ENCODE measurements around the gene ROR1. TPM values are rescaled to one million over a fixed set of nuclear protein-coding genes. Genes with fewer than 3 reads are reported as not detected.
A peak's percentile ranks its signal among the peaks of the same experiment; 100 is the strongest.

ROR1 gene
- total and polyA plus RNA-seq, 10 of the 15 experiments (the other 5 are each of a cell fraction or from before 2014, with no cell fraction given): 0.02 to 0.08 (median 0.05) TPM; not detected in 6

GRCh38 chr1:64171797-64172281 lies 398.0 kb downstream of the ROR1 start (continued):
- TF ChIP-seq DPF2 (IDR thresholded peaks at IDR 0.05) (0 out of 2 replicates have a peak, but pooled peaks have one; percentile 23), JUNB (IDR thresholded peaks at IDR 0.05) (no peak; the same call in 1 of the 2 replicates), EED (IDR thresholded peaks at IDR 0.05; ENCODE audit: low read depth) (0 out of 2 replicates have a peak, but pooled peaks have one; percentile 12), YY1 (IDR thresholded peaks at IDR 0.05; ENCODE audit: low read depth, low read length) (no peak), RAD51 (IDR thresholded peaks at IDR 0.05) (no peak), USF1 (IDR thresholded peaks at IDR 0.05; ENCODE audit: borderline replicate concordance, extremely low read length, insufficient read depth, low read depth, low read length) (no peak), KAT2A (conservative IDR thresholded peaks at IDR 0.05; ENCODE audit: control insufficient read depth, low read depth, low read length) (no peak), CREM (IDR thresholded peaks at IDR 0.05; ENCODE audit: low read depth) (0 out of 2 replicates have a peak, but pooled peaks have one; percentile 22), ATF2 (IDR thresholded peaks at IDR 0.05; ENCODE audit: low read length) (peak; percentile 50), NR2C1 (IDR thresholded peaks at IDR 0.05) (no peak), ZSCAN29 (IDR thresholded peaks at IDR 0.05) (no peak), KLF5 (IDR thresholded peaks at IDR 0.05; ENCODE audit: partially characterized antibody) (no peak), SMC3 (IDR thresholded peaks at IDR 0.05; ENCODE audit: borderline replicate concordance, low read length) (no peak), ZZZ3 (IDR thresholded peaks at IDR 0.05; ENCODE audit: control insufficient read depth, insufficient read length, low read depth) (no peak), FOXM1 (IDR thresholded peaks at IDR 0.05; ENCODE audit: low read depth, low read length) (no peak; the same call in 1 of the 2 replicates), FOXK2 (IDR thresholded peaks at IDR 0.05) (no peak), TBL1XR1 (IDR thresholded peaks at IDR 0.05; ENCODE audit: low read depth, low read length) (no peak), PAX8 (IDR thresholded peaks at IDR 0.05) (no peak), MXI1 (IDR thresholded peaks at IDR 0.05; ENCODE audit: low read depth, low read length) (no peak), POU2F2 (IDR thresholded peaks at IDR 0.05; ENCODE audit: borderline replicate concordance, low read depth, low read length) (no peak)
- TF ChIP-seq, protein P1, sequence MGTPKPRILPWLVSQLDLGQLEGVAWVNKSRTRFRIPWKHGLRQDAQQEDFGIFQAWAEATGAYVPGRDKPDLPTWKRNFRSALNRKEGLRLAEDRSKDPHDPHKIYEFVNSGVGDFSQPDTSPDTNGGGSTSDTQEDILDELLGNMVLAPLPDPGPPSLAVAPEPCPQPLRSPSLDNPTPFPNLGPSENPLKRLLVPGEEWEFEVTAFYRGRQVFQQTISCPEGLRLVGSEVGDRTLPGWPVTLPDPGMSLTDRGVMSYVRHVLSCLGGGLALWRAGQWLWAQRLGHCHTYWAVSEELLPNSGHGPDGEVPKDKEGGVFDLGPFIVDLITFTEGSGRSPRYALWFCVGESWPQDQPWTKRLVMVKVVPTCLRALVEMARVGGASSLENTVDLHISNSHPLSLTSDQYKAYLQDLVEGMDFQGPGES (IDR thresholded peaks at IDR 0.05): no peak
- TF ChIP-seq, protein P2, sequence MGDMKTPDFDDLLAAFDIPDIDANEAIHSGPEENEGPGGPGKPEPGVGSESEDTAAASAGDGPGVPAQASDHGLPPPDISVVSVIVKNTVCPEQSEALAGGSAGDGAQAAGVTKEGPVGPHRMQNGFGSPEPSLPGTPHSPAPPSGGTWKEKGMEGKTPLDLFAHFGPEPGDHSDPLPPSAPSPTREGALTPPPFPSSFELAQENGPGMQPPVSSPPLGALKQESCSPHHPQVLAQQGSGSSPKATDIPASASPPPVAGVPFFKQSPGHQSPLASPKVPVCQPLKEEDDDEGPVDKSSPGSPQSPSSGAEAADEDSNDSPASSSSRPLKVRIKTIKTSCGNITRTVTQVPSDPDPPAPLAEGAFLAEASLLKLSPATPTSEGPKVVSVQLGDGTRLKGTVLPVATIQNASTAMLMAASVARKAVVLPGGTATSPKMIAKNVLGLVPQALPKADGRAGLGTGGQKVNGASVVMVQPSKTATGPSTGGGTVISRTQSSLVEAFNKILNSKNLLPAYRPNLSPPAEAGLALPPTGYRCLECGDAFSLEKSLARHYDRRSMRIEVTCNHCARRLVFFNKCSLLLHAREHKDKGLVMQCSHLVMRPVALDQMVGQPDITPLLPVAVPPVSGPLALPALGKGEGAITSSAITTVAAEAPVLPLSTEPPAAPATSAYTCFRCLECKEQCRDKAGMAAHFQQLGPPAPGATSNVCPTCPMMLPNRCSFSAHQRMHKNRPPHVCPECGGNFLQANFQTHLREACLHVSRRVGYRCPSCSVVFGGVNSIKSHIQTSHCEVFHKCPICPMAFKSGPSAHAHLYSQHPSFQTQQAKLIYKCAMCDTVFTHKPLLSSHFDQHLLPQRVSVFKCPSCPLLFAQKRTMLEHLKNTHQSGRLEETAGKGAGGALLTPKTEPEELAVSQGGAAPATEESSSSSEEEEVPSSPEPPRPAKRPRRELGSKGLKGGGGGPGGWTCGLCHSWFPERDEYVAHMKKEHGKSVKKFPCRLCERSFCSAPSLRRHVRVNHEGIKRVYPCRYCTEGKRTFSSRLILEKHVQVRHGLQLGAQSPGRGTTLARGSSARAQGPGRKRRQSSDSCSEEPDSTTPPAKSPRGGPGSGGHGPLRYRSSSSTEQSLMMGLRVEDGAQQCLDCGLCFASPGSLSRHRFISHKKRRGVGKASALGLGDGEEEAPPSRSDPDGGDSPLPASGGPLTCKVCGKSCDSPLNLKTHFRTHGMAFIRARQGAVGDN (IDR thresholded peaks at IDR 0.05): no peak
- TF ChIP-seq, protein P3, sequence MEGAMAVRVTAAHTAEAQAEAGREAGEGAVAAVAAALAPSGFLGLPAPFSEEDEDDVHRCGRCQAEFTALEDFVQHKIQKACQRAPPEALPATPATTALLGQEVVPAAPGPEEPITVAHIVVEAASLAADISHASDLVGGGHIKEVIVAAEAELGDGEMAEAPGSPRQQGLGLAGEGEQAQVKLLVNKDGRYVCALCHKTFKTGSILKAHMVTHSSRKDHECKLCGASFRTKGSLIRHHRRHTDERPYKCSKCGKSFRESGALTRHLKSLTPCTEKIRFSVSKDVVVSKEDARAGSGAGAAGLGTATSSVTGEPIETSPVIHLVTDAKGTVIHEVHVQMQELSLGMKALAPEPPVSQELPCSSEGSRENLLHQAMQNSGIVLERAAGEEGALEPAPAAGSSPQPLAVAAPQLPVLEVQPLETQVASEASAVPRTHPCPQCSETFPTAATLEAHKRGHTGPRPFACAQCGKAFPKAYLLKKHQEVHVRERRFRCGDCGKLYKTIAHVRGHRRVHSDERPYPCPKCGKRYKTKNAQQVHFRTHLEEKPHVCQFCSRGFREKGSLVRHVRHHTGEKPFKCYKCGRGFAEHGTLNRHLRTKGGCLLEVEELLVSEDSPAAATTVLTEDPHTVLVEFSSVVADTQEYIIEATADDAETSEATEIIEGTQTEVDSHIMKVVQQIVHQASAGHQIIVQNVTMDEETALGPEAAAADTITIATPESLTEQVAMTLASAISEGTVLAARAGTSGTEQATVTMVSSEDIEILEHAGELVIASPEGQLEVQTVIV (IDR thresholded peaks at IDR 0.05; ENCODE audit: borderline replicate concordance, partially characterized antibody): no peak
